Stimulated activated naive B cell treated with anti-CD40 and anti-IgM and Interleukin-4, amounts not matched to agents 10 μg/mL and 1 μg/mL and 100 μg/mL, for 72 hours (primary cell): ENCODE measurements around the gene TBC1D20.
A peak's percentile ranks its signal among the peaks of the same experiment; 100 is the strongest.
"Not testable (repeated sequence)": the region's sequence is repeated elsewhere in the genome, so short reads cannot be mapped to it uniquely, and the experiment has no call there.

Source experiments
- ATAC-seq, 2 donors: fragments of 150-1000 bp; cut with Tn5 transposase; replicated peaks; 2 replicates each; pipeline ENCODE4 v1.10.0; 2021; ENCODE audit warnings: moderate library complexity in 1 of 2
- DNase-seq: peaks from one replicate; pipeline ENCODE4 v3.0.0; 2021
- H3K27ac Mint-ChIP-seq: one replicate; pipeline ENCODE4 v1.8.0; 2022; ENCODE audit warnings: mild to moderate bottlenecking, mixed read lengths
- H3K27me3 Mint-ChIP-seq, 2 donors: one replicate each; pipeline ENCODE4 v1.8.0; 2022; ENCODE audit warnings: mixed read lengths in 2 of 2
- H3K36me3 Mint-ChIP-seq, 2 donors: one replicate each; pipeline ENCODE4 v1.8.0; 2022; ENCODE audit warnings: mixed read lengths in 2 of 2, mild to moderate bottlenecking in 1 of 2
- H3K4me1 Mint-ChIP-seq, 2 donors: one replicate each; pipeline ENCODE4 v1.8.0; 2022; ENCODE audit warnings: mixed read lengths in 2 of 2, mild to moderate bottlenecking in 1 of 2
- H3K4me3 Mint-ChIP-seq, 2 donors: one replicate each; pipeline ENCODE4 v1.8.0; 2022; ENCODE audit warnings: mild to moderate bottlenecking in 2 of 2, mixed read lengths in 2 of 2, moderate library complexity in 1 of 2
- H3K9me3 Mint-ChIP-seq, 2 donors: one replicate each; pipeline ENCODE4 v1.8.0; 2022; ENCODE audit warnings: mixed read lengths in 2 of 2, mild to moderate bottlenecking in 1 of 2

The TBC1D20 gene, protein sequence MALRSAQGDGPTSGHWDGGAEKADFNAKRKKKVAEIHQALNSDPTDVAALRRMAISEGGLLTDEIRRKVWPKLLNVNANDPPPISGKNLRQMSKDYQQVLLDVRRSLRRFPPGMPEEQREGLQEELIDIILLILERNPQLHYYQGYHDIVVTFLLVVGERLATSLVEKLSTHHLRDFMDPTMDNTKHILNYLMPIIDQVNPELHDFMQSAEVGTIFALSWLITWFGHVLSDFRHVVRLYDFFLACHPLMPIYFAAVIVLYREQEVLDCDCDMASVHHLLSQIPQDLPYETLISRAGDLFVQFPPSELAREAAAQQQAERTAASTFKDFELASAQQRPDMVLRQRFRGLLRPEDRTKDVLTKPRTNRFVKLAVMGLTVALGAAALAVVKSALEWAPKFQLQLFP

DNA sequence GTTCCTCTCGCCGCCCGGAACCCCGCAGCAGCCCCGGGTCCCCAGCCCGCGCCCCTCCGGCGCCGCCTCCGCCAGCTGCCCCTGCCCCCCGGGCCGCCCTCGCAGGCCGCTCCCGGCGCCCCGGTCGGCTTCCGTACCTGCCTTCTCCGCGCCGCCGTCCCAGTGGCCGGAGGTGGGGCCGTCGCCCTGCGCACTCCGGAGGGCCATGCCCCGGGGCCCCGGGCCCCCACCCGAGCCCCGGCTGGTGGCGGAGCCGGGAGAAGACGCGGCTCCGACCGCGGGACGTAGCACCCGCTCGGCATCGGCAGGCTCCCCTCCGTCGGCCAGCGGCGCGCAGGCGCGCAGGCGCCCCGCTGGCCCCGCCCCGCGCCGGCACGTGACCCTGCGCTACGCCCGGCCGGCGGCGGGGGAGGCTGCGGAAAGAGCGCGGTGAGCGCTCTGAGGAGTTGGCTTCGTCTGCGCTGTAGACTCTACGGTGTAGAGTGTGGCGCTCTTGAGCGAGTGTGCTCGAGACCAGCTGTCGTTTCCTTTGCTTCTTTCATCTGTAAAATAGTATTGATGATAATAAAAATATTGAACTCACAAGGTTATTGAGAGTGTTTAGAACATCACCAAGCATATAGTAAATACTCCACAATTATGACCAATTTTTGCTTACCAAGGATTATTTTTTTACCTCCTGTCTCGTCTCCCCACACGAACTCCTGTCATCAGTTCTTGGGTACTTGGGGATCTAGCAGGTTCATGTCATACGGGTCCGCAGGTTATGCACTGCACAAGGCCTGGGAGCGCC lies at the start of gene TBC1D20:
TSS of gene TBC1D20 (minus strand) at position 335 of the 793 bp plus-strand sequence. CDS start at position 207, 128 bp downstream.
- H3K27me3 Mint-ChIP-seq: peaks cover 3% of the 10 kb centered on the region in 2 donors
- peak within 1 kb of the TSS; percentile 81 to 93 for H3K4me3 Mint-ChIP-seq
- DNase-seq (peak; percentile 76), ATAC-seq (peak; percentile 95 to 97)
- peaks cover 18 to 40% of the 10 kb centered on the region in 2 donors for H3K4me1 Mint-ChIP-seq
- peak within 1 kb of the TSS; percentile 90 for H3K27ac Mint-ChIP-seq
- no peaks in the 10 kb centered on the region for H3K9me3 Mint-ChIP-seq
- H3K36me3 Mint-ChIP-seq: peaks cover 0 to 6% of the 10 kb centered on the region in 2 donors

DNA sequence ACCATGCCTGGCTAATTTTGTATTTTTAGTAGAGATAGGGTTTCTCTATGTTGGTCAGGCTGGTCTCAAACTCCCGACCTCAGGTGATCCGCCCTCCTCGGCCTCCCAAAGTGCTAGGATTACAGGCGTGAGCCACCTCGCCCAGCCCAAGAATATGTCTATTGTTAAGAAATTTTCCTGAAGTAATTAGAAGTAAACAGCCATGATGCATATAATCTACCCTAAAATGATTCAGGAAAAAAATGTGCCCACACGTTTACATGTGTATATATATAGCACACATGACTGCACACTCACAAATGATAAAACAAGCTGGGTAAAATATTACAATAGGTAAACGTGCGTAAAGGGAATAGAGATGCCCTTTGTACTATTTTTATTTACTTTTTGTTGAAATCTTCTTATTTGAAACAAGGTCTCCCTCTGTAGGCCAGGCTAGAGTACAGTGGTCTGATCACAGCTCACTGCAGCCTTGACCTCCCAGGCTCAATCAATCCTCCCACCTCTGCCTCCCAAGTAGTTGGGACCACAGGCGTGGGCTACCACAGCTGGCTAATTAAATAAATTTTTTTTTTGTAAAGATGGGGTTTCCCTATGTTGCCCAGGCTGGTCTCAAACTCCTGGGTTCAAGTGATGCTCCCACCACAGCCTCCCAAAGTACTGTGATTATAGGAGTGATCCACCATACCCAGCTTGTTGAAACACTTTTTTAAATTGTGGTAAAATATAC lies 48.2 kb upstream of the TBC1D20 start:
- peak overlapping the region; percentile 20 for H3K27ac Mint-ChIP-seq
- peaks cover 20 to 39% of the 10 kb centered on the region in 2 donors for H3K36me3 Mint-ChIP-seq

DNA sequence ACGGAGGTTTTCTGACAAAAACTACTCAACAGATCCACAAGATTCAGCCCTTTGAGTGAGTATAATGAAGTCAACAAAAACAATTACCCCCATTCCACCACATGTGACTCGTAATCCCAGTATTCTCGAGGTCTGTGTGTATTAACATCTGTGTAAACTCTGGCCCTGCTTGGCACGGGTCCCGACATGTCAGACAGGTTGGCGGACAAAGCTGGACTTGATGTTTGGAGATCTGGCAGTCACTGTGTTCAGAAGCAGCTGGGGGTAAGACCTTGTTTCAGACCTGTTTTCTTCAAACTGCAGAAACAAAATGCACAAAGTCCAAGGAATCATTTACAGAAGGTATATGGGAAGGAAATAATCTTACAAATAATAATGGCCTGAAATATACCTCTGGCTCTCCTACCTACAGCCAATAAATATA lies 46.0 kb upstream of the TBC1D20 start:
- H3K4me1 Mint-ChIP-seq: peaks cover 22 to 44% of the 10 kb centered on the region in 2 donors

More for the DNA sequence above, 48.2 kb upstream of the TBC1D20 start:
- H3K9me3 Mint-ChIP-seq, H3K4me3 Mint-ChIP-seq, H3K27me3 Mint-ChIP-seq, ATAC-seq, DNase-seq: not testable (repeated sequence)
- H3K4me1 Mint-ChIP-seq: peaks cover 29 to 63% of the 10 kb centered on the region in 2 donors

DNA sequence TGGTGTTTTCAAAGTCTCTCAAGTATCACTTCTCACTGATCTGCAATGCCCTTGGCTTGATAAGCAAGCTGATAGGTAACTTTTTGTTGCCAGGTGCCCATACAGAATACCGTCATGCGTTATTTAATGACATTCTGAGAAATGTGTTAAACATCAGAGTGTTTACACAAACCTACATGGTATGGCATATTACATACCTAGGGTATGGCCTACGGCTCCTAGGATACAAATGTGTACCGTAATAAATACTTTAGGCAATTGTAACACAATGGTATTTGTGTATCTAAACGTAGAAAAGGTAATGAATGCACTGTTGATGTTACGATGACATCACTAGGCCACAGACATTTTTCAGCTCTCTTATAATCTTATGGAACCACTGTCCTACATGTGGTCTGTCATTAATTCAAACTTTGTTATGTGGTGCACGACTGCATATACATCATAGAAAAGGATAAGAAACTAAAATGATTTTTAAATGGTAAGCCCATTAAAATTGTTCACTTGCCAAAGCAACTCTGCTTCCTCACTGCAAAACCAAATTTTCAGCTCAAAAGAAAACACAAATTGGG lies 45.5 kb upstream of the TBC1D20 start:
- Mint-ChIP-seq H3K9me3 (no peaks in the 10 kb centered on the region), H3K27ac (no peak overlapping the region), H3K4me1 (peaks cover 19 to 39% of the 10 kb centered on the region in 2 donors), H3K36me3 (peaks cover 20 to 34% of the 10 kb centered on the region in 2 donors), H3K27me3 (no peaks in the 10 kb centered on the region), H3K4me3 (no peak overlapping the region)
- ATAC-seq (no peak), DNase-seq (no peak)

More for the DNA sequence above, 46.0 kb upstream of the TBC1D20 start:
- DNase-seq, H3K9me3 Mint-ChIP-seq, H3K4me3 Mint-ChIP-seq, H3K27ac Mint-ChIP-seq, ATAC-seq, H3K27me3 Mint-ChIP-seq: not testable (repeated sequence)
- peaks cover 16 to 29% of the 10 kb centered on the region in 2 donors for H3K36me3 Mint-ChIP-seq

DNA sequence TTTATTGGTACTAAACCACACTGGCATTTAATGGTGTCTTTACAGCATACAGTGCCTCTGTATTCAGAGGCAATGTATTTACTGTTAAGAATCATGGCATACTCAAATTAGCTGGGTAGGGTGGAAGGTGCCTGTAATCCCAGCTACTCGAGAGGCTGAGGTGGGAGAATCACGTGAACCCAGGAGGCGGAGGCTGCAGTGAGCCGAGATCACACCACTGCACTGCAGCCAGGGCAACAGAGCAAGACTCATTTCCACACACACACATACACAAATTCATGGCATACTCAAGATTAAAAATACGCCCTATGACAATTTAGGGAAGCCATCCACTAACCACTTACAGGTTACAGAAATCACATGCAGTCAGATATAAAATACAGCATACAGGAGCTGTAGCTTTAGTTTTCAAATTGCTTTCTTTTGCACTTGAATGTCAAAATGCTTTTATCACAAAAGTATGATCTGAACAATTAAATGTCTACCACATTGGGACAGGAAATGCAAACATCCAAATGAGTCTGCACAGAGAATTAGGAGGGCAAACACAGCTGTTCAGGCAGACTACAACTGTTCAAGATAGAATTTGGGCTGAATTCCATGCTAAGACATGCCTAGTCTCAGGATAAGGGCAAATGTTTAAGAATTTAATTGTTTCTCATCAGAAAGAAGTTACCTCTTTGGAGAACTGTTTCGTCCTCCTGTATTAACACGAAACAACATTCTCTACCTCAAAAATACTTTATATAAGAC lies 44.8 kb upstream of the TBC1D20 start:
- ATAC-seq (no peak), DNase-seq (no peak)
- H3K4me3 Mint-ChIP-seq: no peak overlapping the region
- peaks cover 25 to 39% of the 10 kb centered on the region in 2 donors for H3K36me3 Mint-ChIP-seq
- H3K4me1 Mint-ChIP-seq: peaks cover 17 to 33% of the 10 kb centered on the region in 2 donors
- H3K9me3 Mint-ChIP-seq: no peaks in the 10 kb centered on the region
- peak overlapping the region; percentile 67 for H3K27ac Mint-ChIP-seq
- H3K27me3 Mint-ChIP-seq: no peaks in the 10 kb centered on the region

DNA sequence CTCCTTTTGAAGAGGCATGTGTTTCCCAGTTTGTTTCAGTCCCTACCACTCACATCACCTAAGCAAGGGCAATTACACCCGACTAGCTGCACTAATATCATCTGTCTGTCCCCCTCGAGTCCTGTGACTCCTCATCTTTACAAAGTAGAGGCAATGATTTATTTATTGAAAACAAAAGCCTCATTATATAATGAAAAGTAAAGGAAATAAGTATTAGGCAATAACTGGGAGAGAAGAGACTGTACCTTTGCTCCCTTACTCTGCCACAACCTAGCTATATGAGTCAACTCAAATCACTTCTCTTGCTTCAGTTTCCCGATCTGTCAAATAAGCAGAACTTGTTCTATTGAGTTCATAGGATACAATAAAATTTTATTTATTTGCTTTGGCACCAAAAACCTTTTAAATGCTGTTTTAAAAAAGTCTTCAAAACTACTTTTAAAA lies 42.3 kb upstream of the TBC1D20 start:
- Mint-ChIP-seq H3K36me3 (peaks cover 29 to 38% of the 10 kb centered on the region in 2 donors), H3K4me1 (peaks cover 4 to 10% of the 10 kb centered on the region in 2 donors), H3K9me3 (no peaks in the 10 kb centered on the region), H3K27me3 (no peaks in the 10 kb centered on the region), H3K27ac (no peak overlapping the region), H3K4me3 (no peak overlapping the region)
- no peak for DNase-seq
- no peak for ATAC-seq

DNA sequence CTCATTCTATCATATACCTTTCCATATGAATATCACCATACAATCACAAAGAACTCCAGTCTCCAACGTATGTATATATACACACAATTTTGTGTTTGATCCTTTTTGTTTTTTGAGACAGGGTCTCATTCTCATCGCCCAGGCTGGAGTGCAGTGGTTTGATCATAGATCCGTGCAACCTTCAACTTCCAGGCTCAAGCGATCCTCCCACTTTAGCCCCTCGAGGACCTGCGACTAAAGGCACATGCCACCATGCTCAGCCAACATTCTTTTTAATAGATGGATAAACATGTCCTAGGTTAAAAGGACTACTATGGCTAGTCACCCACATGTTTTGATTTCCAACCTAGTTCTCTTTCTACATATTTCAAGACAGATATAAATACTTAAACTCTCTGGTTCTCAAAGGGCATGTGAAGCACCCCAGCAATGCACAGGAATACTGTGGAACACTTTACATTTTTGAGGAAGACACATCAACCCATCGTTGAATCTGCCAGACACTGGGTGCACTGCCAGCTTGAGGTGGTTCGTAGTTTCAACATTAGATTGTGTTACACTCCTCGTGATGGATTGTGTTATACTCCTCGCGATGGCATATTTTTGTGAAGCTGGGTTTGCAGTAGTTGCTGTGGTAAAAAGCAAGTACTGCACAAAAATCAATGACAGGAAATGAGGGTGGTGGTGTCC lies 40.9 kb upstream of the TBC1D20 start:
- Mint-ChIP-seq H3K9me3 (no peaks in the 10 kb centered on the region), H3K27ac (no peak overlapping the region), H3K27me3 (no peaks in the 10 kb centered on the region), H3K36me3 (peaks cover 32 to 44% of the 10 kb centered on the region in 2 donors), H3K4me3 (no peak overlapping the region), H3K4me1 (peaks cover 0 to 5% of the 10 kb centered on the region in 2 donors)
- ATAC-seq (no peak), DNase-seq (no peak)

DNA sequence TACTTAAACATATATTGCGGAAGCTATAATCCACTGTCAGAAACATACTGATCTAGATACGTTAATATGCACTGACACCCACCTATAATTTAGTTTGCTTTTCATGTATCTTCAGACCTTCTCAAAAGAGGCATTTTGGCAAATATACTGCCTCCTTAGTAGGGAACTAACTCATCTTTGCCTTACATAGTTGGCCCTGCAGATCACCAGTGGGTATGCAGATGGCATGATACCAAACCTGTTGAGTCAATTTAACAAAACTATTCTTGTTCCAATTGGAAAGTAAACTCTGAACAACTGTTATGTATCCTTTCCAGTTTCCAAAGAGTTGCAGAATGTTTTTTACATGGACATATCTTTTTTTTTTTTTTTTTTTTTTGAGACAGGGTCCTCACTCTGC lies 35.6 kb upstream of the TBC1D20 start:
- Mint-ChIP-seq H3K27ac (no peak overlapping the region), H3K4me1 (no peaks in the 10 kb centered on the region), H3K4me3 (no peak overlapping the region), H3K36me3 (peaks cover 30 to 49% of the 10 kb centered on the region in 2 donors), H3K9me3 (no peaks in the 10 kb centered on the region), H3K27me3 (no peaks in the 10 kb centered on the region)
- no peak for DNase-seq
- no peak for ATAC-seq

DNA sequence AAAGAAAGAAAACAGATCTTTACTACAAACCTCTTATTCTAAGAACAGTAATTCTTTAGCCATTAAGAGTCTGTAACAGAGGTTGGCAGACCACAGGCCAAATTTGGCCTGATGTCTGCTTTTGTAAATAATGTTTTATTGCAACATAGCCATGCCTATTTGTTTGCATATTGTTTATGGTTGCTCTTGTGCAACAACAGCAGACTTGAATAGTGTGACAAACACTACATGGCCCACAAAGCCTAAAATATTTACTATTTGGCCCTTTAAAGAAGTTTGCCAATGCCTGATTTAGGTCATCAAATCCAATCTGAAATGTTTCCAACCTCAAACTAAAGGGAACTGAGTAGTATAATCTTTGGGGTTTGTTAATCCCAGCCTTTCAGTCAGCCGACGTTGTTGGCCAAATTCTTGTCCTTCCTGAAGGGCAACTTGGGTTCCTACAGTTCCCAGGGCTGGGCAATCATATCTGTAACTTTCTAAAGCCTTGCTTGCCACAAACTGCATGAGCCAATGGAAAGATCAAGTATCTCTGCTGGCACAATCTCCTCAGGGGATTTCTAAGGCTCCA lies 33.9 kb upstream of the TBC1D20 start:
- Mint-ChIP-seq H3K4me3 (no peak overlapping the region), H3K36me3 (peaks cover 20 to 46% of the 10 kb centered on the region in 2 donors), H3K9me3 (no peaks in the 10 kb centered on the region), H3K4me1 (no peaks in the 10 kb centered on the region), H3K27me3 (no peaks in the 10 kb centered on the region), H3K27ac (no peak overlapping the region)
- DNase-seq (no peak), ATAC-seq (no peak)

DNA sequence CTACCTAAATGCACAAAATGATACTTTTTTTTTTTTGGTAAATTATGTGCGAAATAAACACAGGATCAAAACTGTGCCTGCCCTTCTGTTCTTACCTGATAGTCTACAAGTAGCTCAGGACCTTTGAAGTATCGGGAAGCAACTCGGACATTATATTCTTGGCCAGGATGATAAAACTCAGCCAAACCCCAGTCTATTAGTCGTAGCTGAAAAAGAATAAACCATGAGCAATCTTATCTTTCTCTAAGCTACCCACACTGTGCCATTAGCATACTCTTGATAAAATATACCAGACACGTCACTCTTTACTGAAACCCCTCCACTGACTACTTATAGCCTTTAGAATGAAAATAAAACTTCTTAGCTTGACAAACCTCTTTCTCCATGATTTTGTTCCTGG lies 29.8 kb upstream of the TBC1D20 start:
- H3K36me3 Mint-ChIP-seq: peaks cover 20 to 49% of the 10 kb centered on the region in 2 donors

DNA sequence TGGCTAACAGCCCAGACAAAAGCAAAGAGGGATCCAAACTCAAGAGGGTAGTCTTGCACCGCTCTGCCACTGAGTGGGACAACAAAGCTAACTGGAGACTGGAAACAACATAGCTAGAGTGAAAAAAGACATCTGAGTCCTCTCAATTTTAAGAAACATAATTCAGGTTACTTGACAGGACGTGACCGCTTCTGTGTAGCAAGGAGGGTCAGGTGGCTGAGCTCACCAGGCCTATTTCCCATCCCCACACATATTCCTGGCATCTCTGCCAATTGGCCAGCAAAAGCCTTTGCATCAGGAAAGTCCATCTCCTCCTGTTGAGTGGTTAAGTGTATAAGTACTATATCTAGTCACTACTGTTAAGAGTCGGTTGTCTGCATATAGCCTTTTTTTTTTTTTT lies 25.3 kb upstream of the TBC1D20 start:
- Mint-ChIP-seq H3K4me3 (no peak overlapping the region), H3K36me3 (peaks cover 22 to 57% of the 10 kb centered on the region in 2 donors)

More for the DNA sequence above, 29.8 kb upstream of the TBC1D20 start:
- ATAC-seq (no peak), DNase-seq (no peak)
- Mint-ChIP-seq H3K9me3 (no peaks in the 10 kb centered on the region), H3K4me3 (no peak overlapping the region), H3K27me3 (no peaks in the 10 kb centered on the region), H3K4me1 (no peaks in the 10 kb centered on the region), H3K27ac (no peak overlapping the region)

DNA sequence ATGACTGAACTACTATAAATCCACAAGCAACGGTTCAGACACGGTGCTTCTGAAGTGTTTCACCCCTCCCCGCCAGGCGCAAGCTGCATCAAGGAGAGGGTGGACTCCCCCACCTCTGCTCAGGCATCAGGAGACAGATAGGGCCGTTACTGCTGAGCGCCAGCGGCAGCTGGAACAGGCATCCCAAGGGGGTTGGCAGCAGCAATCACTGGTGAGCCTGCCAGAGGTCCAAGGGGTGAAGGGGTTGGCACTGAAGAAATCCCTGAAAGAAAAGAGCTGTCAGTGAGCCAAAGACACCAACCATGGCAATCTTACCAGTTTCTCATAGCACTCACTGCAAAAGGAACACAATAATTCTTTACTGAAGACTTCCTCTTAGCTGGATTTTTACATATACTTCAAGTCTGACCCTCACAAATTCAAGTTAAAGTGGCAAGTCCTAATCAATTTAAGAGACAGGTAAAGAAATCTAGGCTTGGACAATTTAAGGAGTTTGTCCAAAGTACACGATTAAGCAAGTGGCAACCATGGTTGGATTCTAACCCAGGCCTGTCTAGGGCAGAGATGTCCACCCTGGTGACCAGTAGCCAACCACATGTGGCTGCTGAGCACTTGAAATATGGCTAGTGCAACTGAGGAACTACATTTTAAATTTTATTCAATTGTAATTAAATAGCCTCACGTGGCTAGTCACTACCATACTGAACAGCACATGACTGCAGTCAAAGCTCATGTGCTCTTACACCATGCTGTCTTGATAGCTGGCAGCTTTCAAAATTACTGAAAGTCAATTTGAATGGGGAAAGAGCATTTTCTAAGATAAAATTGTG lies 21.7 kb upstream of the TBC1D20 start:
- Mint-ChIP-seq H3K4me3 (no peak overlapping the region), H3K4me1 (peaks cover 2% of the 10 kb centered on the region in 2 donors), H3K9me3 (no peaks in the 10 kb centered on the region), H3K27ac (no peak overlapping the region), H3K27me3 (no peaks in the 10 kb centered on the region), H3K36me3 (peaks cover 29 to 61% of the 10 kb centered on the region in 2 donors)
- DNase-seq (no peak), ATAC-seq (no peak)

More for the DNA sequence above, 25.3 kb upstream of the TBC1D20 start:
- H3K27me3 Mint-ChIP-seq: no peaks in the 10 kb centered on the region
- no peak overlapping the region for H3K27ac Mint-ChIP-seq
- H3K9me3 Mint-ChIP-seq: no peaks in the 10 kb centered on the region
- no peak for DNase-seq
- ATAC-seq: no peak
- no peaks in the 10 kb centered on the region for H3K4me1 Mint-ChIP-seq
